Stimulated activated CD8-positive, alpha-beta memory T cell treated with anti-CD3 and anti-CD28 coated beads, Interleukin-15, amount 100 ng/mL, for 1 hour (primary cell): ENCODE results near the gene REN.

Experiments
- DNase-seq: peaks from one replicate; pipeline ENCODE4 v3.0.0-alpha.2; 2020; ENCODE audit warnings: low read depth

The REN gene

DNA sequence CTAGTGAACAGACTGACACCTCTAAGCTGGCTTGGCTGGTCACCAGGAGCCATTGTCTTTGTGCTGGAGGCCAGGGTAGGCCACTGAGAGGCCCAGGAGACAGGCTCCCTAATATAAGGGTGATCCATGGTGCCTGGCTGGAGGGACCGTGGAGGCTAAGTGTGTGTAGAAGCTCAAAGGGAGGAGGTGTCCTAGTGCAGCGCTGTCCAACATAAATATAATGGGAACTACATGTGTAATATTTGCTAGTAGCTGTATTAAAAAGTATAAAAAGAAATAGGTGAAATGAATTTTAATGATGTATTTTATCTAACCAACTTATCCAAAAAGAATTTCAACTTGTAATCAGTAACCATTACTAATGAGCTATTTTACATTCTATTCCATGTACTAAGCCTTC is 58.2 kb downstream of the REN start:
- no peak for DNase-seq

- no peak for DNase-seq
Observed at GRCh38 chr1:204106825-204107224, 59.3 kb downstream of the REN start.

DNA sequence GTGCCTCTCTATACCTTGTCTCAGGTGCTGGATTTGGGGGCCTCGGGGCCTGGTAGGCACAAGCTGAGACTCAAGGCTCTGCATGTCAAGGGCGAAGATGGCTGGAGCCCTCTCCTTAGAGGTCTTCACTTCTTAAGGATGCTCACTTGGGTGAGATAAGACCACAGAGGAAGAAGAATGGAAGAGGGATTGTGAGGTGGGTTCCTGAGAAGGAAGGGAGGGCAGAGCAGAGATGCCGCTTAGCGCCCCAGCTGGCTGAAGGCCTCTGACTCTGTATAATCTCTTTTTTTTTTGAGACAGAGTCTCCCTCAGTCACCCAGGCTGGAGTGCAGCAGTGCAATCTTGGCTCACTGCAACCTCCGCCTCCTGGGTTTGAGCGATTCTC is 61.0 kb downstream of the REN start:
- no peak for DNase-seq
